K562 (cell line): Measurements from ENCODE around the gene SLC8A1. TPM values are rescaled to one million over a fixed set of nuclear protein-coding genes. Genes with fewer than 3 reads are reported as not detected.

Source experiments
- ATAC-seq: fragments of 200-7000 bp; cut with Tn5 transposase; 3 replicates; pipeline ENCODE4 v1.9.1; 2020; ENCODE audit warnings: moderate library complexity
- BruUV-seq: library from RNA; stranded (reverse); fragments of 400-500 nt; replicated peaks from 2 replicates; lab custom pipeline; 2021; lab: Mats Ljungman, UMichigan
- CTCF ChIA-PET: fragments of 300-600 bp; formaldehyde crosslinking; extraction: SDS; loops from one replicate; lab custom pipeline; 2021; ENCODE audit warnings: low intra/inter-chr PET ratio; lab: Yijun Ruan, JAX
- POLR2A ChIA-PET: fragments of 300-600, 350-650 bp; sonication (Branson Sonifier 250); formaldehyde crosslinking; extraction: SDS; loops from one replicate; lab custom pipeline; 2021; ENCODE audit warnings: antibody characterized with exemption, inconsistent platforms; lab: Yijun Ruan, JAX
- DNase-seq, 4 experiments: peaks; one replicate each; pipeline versions ENCODE4 v3.0.0 to v3.0.0-alpha.2; 2011 to 2018; ENCODE audit warnings: low spot score in 3 of 4, mixed read lengths in 3 of 4; ENCODE audit errors: extremely low read depth in 1 of 4
- FAIRE-seq: peaks from 2 replicates; lab custom pipeline; 2011; peaks lifted over from hg19 to GRCh38; lab: Jason Lieb, UNC
- H2AFZ ChIP-seq: 2 replicates; pipeline ENCODE4 v1.6.0; 2011; ENCODE audit warnings: low read depth, low read length, control low read depth, inconsistent platforms
- H3K27ac ChIP-seq: fragments of 200-600 bp; 3 replicates; pipeline ENCODE4 v1.8.0; 2011; ENCODE audit warnings: low read depth, mild to moderate bottlenecking, control low read depth, inconsistent platforms, low read length, moderate library complexity, mixed read lengths; ENCODE audit errors: extremely low read depth
- H3K27me3 ChIP-seq, 2 experiments: fragments of 300-600 bp in 1 of 2; 2 replicates in 1 of 2; 3 replicates in 1 of 2; pipeline versions ENCODE4 v1.6.0 to v1.8.0; 2011; ENCODE audit warnings: inconsistent platforms in 2 of 2, low read length in 2 of 2, mild to moderate bottlenecking in 1 of 2, mixed read lengths in 1 of 2, moderate library complexity in 1 of 2; ENCODE audit not compliant: control insufficient read depth in 2 of 2, insufficient read depth in 2 of 2
- H3K36me3 ChIP-seq: fragments of 300-600 bp; 3 replicates; pipeline ENCODE4 v1.8.0; 2011; ENCODE audit warnings: mild to moderate bottlenecking, low read length, inconsistent platforms; ENCODE audit not compliant: control insufficient read depth, insufficient read depth
- H3K4me1 ChIP-seq, 2 experiments: fragments of 200-600 bp in 1 of 2; replicated peaks in 1 of 2; 2 replicates in 1 of 2; 3 replicates in 1 of 2; pipeline versions ENCODE4 v1.5.1 to v1.8.0; 2011; ENCODE audit warnings: inconsistent platforms in 2 of 2, low read length in 2 of 2, mild to moderate bottlenecking in 1 of 2, mixed read lengths in 1 of 2, moderate library complexity in 1 of 2; ENCODE audit not compliant: control insufficient read depth in 2 of 2, insufficient read depth in 2 of 2
- H3K4me2 ChIP-seq: 2 replicates; pipeline ENCODE4 v1.6.1; 2011; ENCODE audit warnings: low read length, control low read depth, inconsistent platforms, mixed read lengths; ENCODE audit not compliant: insufficient read depth
- H3K4me3 ChIP-seq: fragments of 200-600 bp; sonication (generic), shearing (Covaris generic); 2 replicates; pipeline ENCODE4 v1.5.1; 2016; ENCODE audit warnings: control low read depth, inconsistent platforms
- H3K79me2 ChIP-seq: fragments of 200-600 bp; 3 replicates; pipeline ENCODE4 v1.8.0; 2011; ENCODE audit warnings: low read length, inconsistent platforms; ENCODE audit not compliant: control insufficient read depth, insufficient read depth
- H3K9ac ChIP-seq, 2 experiments: 2 replicates each; pipeline versions ENCODE4 v1.6.0 to v1.6.1; 2011; ENCODE audit warnings: low read depth in 2 of 2, low read length in 2 of 2, control low read depth in 1 of 2, inconsistent platforms in 1 of 2, mild to moderate bottlenecking in 1 of 2, mixed read lengths in 1 of 2; ENCODE audit not compliant: insufficient read depth in 1 of 2
- H3K9me1 ChIP-seq: one replicate; pipeline ENCODE4 v1.6.0; 2011; ENCODE audit warnings: inconsistent platforms, mild to moderate bottlenecking, low read length, moderate library complexity; ENCODE audit not compliant: control insufficient read depth, insufficient read depth
- H3K9me3 ChIP-seq: replicated peaks from 2 replicates; pipeline ENCODE4 v1.5.1; 2011; ENCODE audit warnings: low read depth, low read length, inconsistent platforms; ENCODE audit not compliant: control insufficient read depth, insufficient read depth
- H4K20me1 ChIP-seq: replicated peaks from 2 replicates; pipeline ENCODE4 v1.6.1; 2011; ENCODE audit warnings: low read length, inconsistent platforms, mixed read lengths; ENCODE audit not compliant: control insufficient read depth, insufficient read depth
- ASH1L ChIP-seq: fragments of 450-650 bp; IDR thresholded peaks from 2 replicates; pipeline ENCODE4 v1.6.1; 2018; ENCODE audit warnings: borderline replicate concordance, mild to moderate bottlenecking, low read depth; ENCODE audit not compliant: partially characterized antibody
- HDAC3 ChIP-seq: fragments of 450-650 bp; IDR thresholded peaks from 2 replicates; pipeline ENCODE4 v1.6.1; 2018; ENCODE audit warnings: borderline replicate concordance, mild to moderate bottlenecking, moderate library complexity; ENCODE audit not compliant: partially characterized antibody
- NFE2L1 ChIP-seq: fragments of 450-650 bp; IDR thresholded peaks from 2 replicates; pipeline ENCODE4 v1.6.1; 2016; ENCODE audit warnings: missing genetic modification characterization, low read depth, mild to moderate bottlenecking, missing compliant biosample characterization, moderate library complexity, borderline replicate concordance
- NUFIP1 ChIP-seq: fragments of 450-650 bp; IDR thresholded peaks from 2 replicates; pipeline ENCODE4 v1.6.1; 2018; ENCODE audit not compliant: partially characterized antibody
- SIX5 ChIP-seq, 2 experiments: IDR thresholded peaks; 2 replicates each; pipeline ENCODE4 v1.6.1; 2011; ENCODE audit warnings: low read length in 2 of 2, borderline replicate concordance in 1 of 2, low read depth in 1 of 2, mild to moderate bottlenecking in 1 of 2, moderate library complexity in 1 of 2; ENCODE audit not compliant: insufficient read depth in 1 of 2
- WGBS: fragments of 100-300 bp; shearing (Covaris generic); methylation state at CpG from one replicate; pipeline ENCODE4 v1.1.6; 2016; ENCODE audit warnings: low coverage, mixed read lengths; ENCODE audit not compliant: insufficient coverage; ENCODE audit errors: missing lambda C conversion rate; 5-methylcytosine and 5-hydroxymethylcytosine counted together
- in situ Hi-C: fragments of 300-500 bp; cut with MboI; formaldehyde crosslinking; loops from 4 replicates; pipeline ENCODE4 v1.15.0; 2018; ENCODE audit warnings: inconsistent platforms, mixed read lengths
- intact Hi-C: fragments of 100-400 bp; cut with micrococcal nuclease; formaldehyde crosslinking; loops from 2 replicates; pipeline ENCODE4 v1.14.2; 2022
- polyA plus RNA-seq, 8 experiments: library from polyadenylated mRNA; depleted of rRNA in 4 of 8; stranded (reverse) in 5 of 8; unstranded in 3 of 8; fragments of >200 nt; fragmentation: Nextera tagmentation in 2 of 8; fragmentation: Illumina TruSeq in 1 of 8; extraction: Ambion mirVana in 2 of 8; extraction: Trizol in 1 of 8; gene quantifications; 2 replicates each; pipeline versions ENCODE4 v1.2.1 to v1.2.3, GENCODE V29; 2011 to 2014; ENCODE audit warnings: inconsistent platforms in 1 of 8, missing spikeins in 1 of 8
- total RNA-seq, 7 experiments: library from RNA; depleted of rRNA in 6 of 7; stranded (reverse); fragments of >200 nt in 6 of 7; fragmentation: Illumina TruSeq in 2 of 7; extraction: Trizol in 2 of 7; gene quantifications; 2 replicates each; pipeline versions ENCODE4 v1.2.1 to v1.2.3, GENCODE V29; 2011 to 2021; ENCODE audit warnings: low replicate concordance in 1 of 7
- TF ChIP-seq, protein P1 (sequence below): fragments of 250-450 bp; sonication (Bioruptor Pico); IDR thresholded peaks from 2 replicates; pipeline ENCODE4 v1.4.0; 2020; ENCODE audit warnings: mild to moderate bottlenecking, moderate library complexity

The SLC8A1 gene
- total and polyA plus RNA-seq, 9 of the 15 experiments (the other 6 are each of a cell fraction or from before 2014, with no cell fraction given), result not detected

DNA sequence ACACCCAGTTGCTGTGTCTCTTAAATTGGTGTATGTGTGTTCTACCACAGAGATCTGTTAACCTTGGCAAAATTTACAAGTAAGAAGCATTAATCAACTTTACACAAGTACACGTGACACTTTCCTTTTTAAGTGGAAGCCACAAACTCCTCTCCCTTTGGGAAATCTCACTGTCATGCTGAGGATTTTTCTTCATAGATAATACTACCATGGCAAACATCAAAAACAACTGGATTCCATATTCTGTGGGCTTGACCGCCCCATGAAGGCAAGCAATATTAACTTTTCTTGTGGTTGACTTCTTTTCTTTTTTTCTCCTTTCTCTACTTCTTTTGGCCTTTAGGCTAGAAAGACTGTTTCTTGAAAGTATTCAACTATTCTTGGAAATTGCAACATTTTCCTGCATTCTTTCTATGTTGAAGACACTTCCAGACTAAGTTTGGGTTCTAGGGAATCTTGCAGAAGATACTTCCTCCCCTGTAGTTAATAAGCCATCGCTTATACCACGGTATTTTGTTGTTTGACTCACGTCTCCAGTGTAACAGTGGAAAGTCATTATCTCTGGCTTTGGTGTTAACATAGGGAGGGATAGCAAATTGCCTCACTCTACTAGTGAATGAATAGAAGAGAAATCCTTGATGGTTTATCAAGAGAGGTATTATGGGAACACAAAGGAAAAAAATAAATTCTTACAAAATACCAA is 79.5 kb downstream of the SLC8A1 start:
- no peaks in the 10 kb centered on the region for H3K36me3 ChIP-seq
- ChIA-PET CTCF (no interaction called here), POLR2A (no interaction called here)
- H3K27me3 ChIP-seq, result no peaks in the 10 kb centered on the region
- H3K4me3 ChIP-seq, result no peak overlapping the region
- in situ Hi-C loops, result no loop called here
- no TSS peak for BruUV-seq
- no peak overlapping the region for H3K27ac ChIP-seq
- FAIRE-seq (no peak), ATAC-seq (no peak), DNase-seq (no peak)
- H2AFZ ChIP-seq, result no peak overlapping the region
- no peak for TF ChIP-seq HDAC3
- TF ChIP-seq ASH1L, result no peak
- no peak for TF ChIP-seq NUFIP1
- no peak for TF ChIP-seq SIX5 (IDR thresholded peaks at IDR 0.05; ENCODE audit: borderline replicate concordance in 1 of 2, insufficient read depth in 1 of 2, low read depth in 1 of 2, low read length in 2 of 2)
- TF ChIP-seq, protein P1, sequence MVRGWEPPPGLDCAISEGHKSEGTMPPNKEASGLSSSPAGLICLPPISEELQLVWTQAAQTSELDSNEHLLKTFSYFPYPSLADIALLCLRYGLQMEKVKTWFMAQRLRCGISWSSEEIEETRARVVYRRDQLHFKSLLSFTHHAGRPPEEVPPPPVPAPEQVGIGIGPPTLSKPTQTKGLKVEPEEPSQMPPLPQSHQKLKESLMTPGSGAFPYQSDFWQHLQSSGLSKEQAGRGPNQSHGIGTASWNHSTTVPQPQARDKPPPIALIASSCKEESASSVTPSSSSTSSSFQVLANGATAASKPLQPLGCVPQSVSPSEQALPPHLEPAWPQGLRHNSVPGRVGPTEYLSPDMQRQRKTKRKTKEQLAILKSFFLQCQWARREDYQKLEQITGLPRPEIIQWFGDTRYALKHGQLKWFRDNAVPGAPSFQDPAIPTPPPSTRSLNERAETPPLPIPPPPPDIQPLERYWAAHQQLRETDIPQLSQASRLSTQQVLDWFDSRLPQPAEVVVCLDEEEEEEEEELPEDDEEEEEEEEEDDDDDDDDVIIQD (CRISPR knock-in tag), result no peak
- TF ChIP-seq NFE2L1, result no peak
- H3K9ac ChIP-seq, result no peak overlapping the region
- no peaks in the 10 kb centered on the region for H3K4me1 ChIP-seq
- no peak overlapping the region for H3K4me2 ChIP-seq
- intact Hi-C loops, result no loop called here
- no peaks in the 10 kb centered on the region for H3K9me3 ChIP-seq
- H3K9me1 ChIP-seq, result no peaks in the 10 kb centered on the region
- no peaks in the 10 kb centered on the region for H3K79me2 ChIP-seq
- no peaks in the 10 kb centered on the region for H4K20me1 ChIP-seq
- WGBS, result 0% methylated on average over 5 of the region's 5 CpGs
